Ovary (tissue), 9 donors: ENCODE measurements around the gene HDLBP. TPM values are rescaled to one million over a fixed set of nuclear protein-coding genes. Genes with fewer than 3 reads are reported as not detected.
"Not testable (repeated sequence)": the region's sequence is repeated elsewhere in the genome, so short reads cannot be mapped to it uniquely, and the experiment has no call there.

ENCODE experiments used
- DNase-seq, 5 donors: peaks; one replicate each; pipeline ENCODE4 v3.0.0-alpha.2; 2019 to 2020
- H3K27ac ChIP-seq, 2 donors: fragments of 200-600 bp; one replicate each; pipeline versions ENCODE4 v1.5.1 to v1.8.0; 2019 to 2022
- H3K27me3 ChIP-seq: fragments of 200-600 bp; one replicate; pipeline ENCODE4 v1.8.0; 2022
- H3K36me3 ChIP-seq: fragments of 200-600 bp; sonication (generic); one replicate; pipeline ENCODE4 v1.5.1; 2019
- H3K4me1 ChIP-seq: one replicate; pipeline ENCODE4 v1.8.1; 2013; ENCODE audit warnings: mild to moderate bottlenecking, moderate library complexity; ENCODE audit not compliant: insufficient read depth
- H3K4me3 ChIP-seq: fragments of 200-600 bp; sonication (generic); one replicate; pipeline ENCODE4 v1.5.1; 2017
- H3K9me3 ChIP-seq, 2 donors: fragments of 200-600 bp in 1 of 2; sonication (generic) in 1 of 2; one replicate each; pipeline versions ENCODE4 v1.5.1 to v1.8.1; 2013 to 2019; ENCODE audit warnings: mild to moderate bottlenecking in 1 of 2, moderate library complexity in 1 of 2
- CTCF ChIP-seq, 3 donors: fragments of 450-650 bp in 2 of 3; fragments of 200-600 bp in 1 of 3; IDR thresholded peaks; one replicate each; pipeline versions ENCODE4 v1.5.1 to v1.8.0; 2016 to 2022; ENCODE audit warnings: antibody characterized with exemption in 3 of 3, mild to moderate bottlenecking in 1 of 3
- EP300 ChIP-seq: sonication (generic); formaldehyde crosslinking; IDR thresholded peaks from one replicate; pipeline ENCODE4 v1.6.1; 2017; ENCODE audit warnings: antibody characterized with exemption
- POLR2A ChIP-seq: fragments of 450-650 bp; IDR thresholded peaks from one replicate; pipeline ENCODE4 v1.6.1; 2017; ENCODE audit warnings: antibody characterized with exemption, mild to moderate bottlenecking, moderate library complexity
- WGBS, 3 donors: extraction: QIAGEN DNeasy Blood & Tissue Kit in 1 of 3; methylation state at CpG; one replicate each; pipeline versions ENCODE4 v1.1.5 to v1.1.7; 2013 to 2017; 5-methylcytosine and 5-hydroxymethylcytosine counted together
- intact Hi-C, 4 donors: fragments of 100-400 bp; cut with DNase I; formaldehyde crosslinking; loops; one replicate each; pipeline versions ENCODE4 v1.11.0 to v1.15.1; 2022 to 2023
- polyA plus RNA-seq, 2 donors: library from polyadenylated mRNA; stranded (reverse); fragments of 200-250 nt in 1 of 2; fragments of 350-450 nt in 1 of 2; fragmentation: Illumina TruSeq in 1 of 2; extraction: RNeasy Lipid Tissue Mini Kit (QIAGEN cat#74804) in 1 of 2; gene quantifications; one replicate each; pipeline ENCODE4 v1.2.3, GENCODE V29; 2013 to 2014
- total RNA-seq, 7 donors: library from RNA; depleted of rRNA in 2 of 7; stranded (reverse); fragments of >200 nt in 2 of 7; fragmentation: NEBNext Ultra II Directional in 3 of 7; extraction: Animal tissue kit (Norgen Biotek cat#: 25700) in 3 of 7; gene quantifications; one replicate each; pipeline versions ENCODE4 v1.1.0 to v1.2.4, GENCODE V29; 2016 to 2023
- donor health status: DM: no; HTN: no; CAD: no; lungs with moderate emphysema.
- donor health status: DM: no; HTN: no; CAD: no.
- donor health status: Bipolar disorder and iron deficiency.
- donor health status: DM: yes; HTN: yes; CAD: no.
- donor health status: DM: no; HTN: no; CAD: no.
- donor health status: DM: yes; HTN: yes; CAD: no.

The HDLBP gene
- total and polyA plus RNA-seq, 9 donors: 145 to 616 (median 359) TPM

DNA sequence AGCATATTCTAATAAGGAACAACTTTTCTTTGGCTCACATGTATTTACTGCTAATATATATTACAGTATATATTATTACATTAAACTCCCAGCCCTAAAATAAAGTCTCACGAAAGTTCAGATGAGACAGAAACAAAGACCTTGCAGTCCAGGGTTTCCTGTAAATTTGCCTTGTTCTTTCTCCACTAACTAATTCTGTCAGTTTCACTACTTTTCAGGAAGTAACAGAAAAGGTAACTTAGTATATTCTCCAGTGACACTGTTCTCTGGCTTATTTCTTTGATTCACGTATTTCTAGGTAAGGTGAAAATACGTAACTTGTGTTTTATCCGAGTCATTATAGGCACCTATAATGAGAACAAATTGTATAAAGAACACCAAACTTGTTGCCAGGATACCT is 35.2 kb downstream of the HDLBP start:
- Histone ChIP-seq H3K27ac (no peak overlapping the region), H3K27me3 (no peaks in the 10 kb centered on the region), H3K4me1 (no peaks in the 10 kb centered on the region), H3K4me3 (no peak overlapping the region), H3K36me3 (no peaks in the 10 kb centered on the region), H3K9me3 (no peaks in the 10 kb centered on the region)
- 92 to 94% (median 93%) methylated on average over 4 of the region's 4 CpGs for WGBS, 3 donors
- TF ChIP-seq EP300: no peak
- TF ChIP-seq CTCF (IDR thresholded peaks at IDR 0.05): no peak
- no peak for TF ChIP-seq POLR2A
- DNase-seq: no peak
- intact Hi-C loops: no loop called here

GRCh38 chr2:241279828-241280227 is 35.6 kb downstream of the HDLBP start:
- DNase-seq: no peak
- H3K9me3 ChIP-seq: no peaks in the 10 kb centered on the region
- H3K27ac ChIP-seq: no peak overlapping the region
- no peak overlapping the region for H3K4me3 ChIP-seq
- no peaks in the 10 kb centered on the region for H3K4me1 ChIP-seq
- 74 to 92% (median 76%) methylated on average over 3 of the region's 3 CpGs for WGBS, 3 donors
- TF ChIP-seq EP300 (no peak), POLR2A (no peak), CTCF (IDR thresholded peaks at IDR 0.05) (no peak)
- no peaks in the 10 kb centered on the region for H3K27me3 ChIP-seq
- H3K36me3 ChIP-seq: no peaks in the 10 kb centered on the region
- intact Hi-C loops: no loop called here

DNA sequence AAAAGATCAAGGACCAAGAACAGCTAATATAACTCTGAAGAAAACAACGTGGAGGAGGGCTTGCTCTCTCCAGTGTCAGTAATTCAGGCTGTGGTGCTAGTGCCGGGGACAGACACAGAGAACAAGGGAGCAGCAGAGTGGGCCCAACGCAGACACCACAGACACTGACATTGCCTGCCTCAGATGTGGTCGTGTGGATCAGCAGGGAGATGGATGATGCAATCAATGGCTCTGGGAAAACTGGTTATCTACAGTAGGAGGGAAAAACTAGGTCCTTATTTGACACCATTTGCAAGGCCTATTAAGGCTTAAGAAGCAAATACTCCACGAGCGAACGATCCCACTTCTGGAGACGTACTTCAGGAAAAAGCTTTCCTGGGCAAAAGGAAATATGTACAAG is 36.1 kb downstream of the HDLBP start:
- DNase-seq: no peak
- TF ChIP-seq EP300 (no peak), POLR2A (no peak), CTCF (IDR thresholded peaks at IDR 0.05) (no peak)
- H3K4me3 ChIP-seq: no peak overlapping the region
- no peak overlapping the region for H3K27ac ChIP-seq
- H3K4me1 ChIP-seq: no peaks in the 10 kb centered on the region
- 61 to 66% (median 62%) methylated on average over 8 of the region's 8 CpGs for WGBS, 3 donors
- no peaks in the 10 kb centered on the region for H3K27me3 ChIP-seq
- H3K36me3 ChIP-seq: no peaks in the 10 kb centered on the region
- intact Hi-C loops: no loop called here
- H3K9me3 ChIP-seq: no peaks in the 10 kb centered on the region

DNA sequence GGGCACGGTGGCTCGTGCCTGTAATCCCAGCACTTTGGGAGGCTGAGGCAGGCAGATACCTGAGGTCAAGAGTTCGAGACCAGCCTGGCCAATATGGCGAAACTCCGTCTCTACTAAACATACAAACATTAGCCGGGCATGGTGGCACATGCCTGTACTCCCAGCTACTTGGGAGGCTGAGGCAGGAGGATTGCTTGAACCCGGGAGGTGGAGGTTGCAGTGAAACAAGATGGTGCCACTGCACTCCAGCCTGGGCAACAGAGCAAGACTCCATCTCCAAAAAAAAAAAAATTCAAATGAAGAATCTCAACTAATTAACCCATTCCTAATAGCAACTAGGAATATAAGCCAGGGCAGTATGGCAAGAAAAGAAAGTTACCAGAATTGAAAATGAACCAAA is 37.2 kb downstream of the HDLBP start:
- H3K4me1 ChIP-seq, H3K9me3 ChIP-seq, H3K27ac ChIP-seq, H3K36me3 ChIP-seq, H3K27me3 ChIP-seq, H3K4me3 ChIP-seq, DNase-seq, intact Hi-C loops: not testable (repeated sequence)
- 94 to 96% (median 96%) methylated on average over 7 of the region's 7 CpGs for WGBS, 3 donors

DNA sequence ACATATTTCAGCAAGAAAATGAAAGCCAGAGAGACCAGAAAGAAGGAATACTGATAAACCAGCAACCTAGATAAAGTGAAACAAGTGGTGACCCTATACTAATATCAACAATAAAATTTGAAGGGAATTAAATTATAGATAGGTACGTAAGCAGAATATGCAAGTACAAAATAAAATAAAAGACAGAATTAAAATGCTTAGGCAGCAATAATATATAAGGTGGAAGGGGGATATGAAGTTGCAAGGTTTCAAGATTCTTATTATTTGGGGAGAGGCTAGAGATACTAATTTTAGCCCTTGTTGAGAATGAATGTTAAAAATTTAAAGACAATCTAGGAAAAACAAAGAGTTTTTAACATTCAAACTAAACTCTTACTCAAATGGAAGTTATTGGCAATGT is 39.6 kb downstream of the HDLBP start:
- no peak overlapping the region for H3K27ac ChIP-seq
- no peak overlapping the region for H3K4me3 ChIP-seq
- intact Hi-C loops: no loop called here
- H3K9me3 ChIP-seq: no peaks in the 10 kb centered on the region
- H3K27me3 ChIP-seq: no peaks in the 10 kb centered on the region
- WGBS, 3 donors: 95 to 100% (median 99%) methylated on average over 1 of the region's 1 CpG
- no peak for DNase-seq
- H3K36me3 ChIP-seq: no peaks in the 10 kb centered on the region
- TF ChIP-seq EP300 (no peak), CTCF (IDR thresholded peaks at IDR 0.05) (no peak), POLR2A (no peak)
- H3K4me1 ChIP-seq: peaks cover 1% of the 10 kb centered on the region
